ENCODE data around the gene SERTAD2.

Gene SERTAD2

DNA sequence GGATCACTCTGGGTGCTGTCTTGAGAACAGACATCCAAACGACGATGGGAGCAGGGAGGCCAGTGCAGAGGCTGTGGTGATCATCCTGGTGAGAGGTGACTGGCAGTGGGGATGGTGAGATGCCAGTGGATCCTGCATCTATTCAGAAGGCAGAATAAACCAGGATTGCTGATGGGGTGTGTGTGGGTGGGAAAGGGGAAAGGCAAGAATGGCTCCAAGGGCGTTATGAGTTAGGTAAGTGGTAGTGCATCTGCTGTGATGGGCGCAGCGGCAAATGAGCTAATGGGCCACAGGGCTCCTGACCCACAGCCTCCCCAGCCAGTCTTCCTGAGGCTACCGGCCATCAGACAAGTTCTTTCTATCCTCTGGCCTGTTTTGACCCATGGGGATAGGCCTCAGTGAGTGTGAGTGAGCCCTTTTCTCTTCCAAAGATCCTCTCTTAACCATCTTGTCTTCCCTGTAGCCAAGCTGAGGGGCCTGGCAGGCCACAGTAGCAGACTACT is 29.6 kb downstream of the SERTAD2 start:
- TF ChIP-seq, protein P1, sequence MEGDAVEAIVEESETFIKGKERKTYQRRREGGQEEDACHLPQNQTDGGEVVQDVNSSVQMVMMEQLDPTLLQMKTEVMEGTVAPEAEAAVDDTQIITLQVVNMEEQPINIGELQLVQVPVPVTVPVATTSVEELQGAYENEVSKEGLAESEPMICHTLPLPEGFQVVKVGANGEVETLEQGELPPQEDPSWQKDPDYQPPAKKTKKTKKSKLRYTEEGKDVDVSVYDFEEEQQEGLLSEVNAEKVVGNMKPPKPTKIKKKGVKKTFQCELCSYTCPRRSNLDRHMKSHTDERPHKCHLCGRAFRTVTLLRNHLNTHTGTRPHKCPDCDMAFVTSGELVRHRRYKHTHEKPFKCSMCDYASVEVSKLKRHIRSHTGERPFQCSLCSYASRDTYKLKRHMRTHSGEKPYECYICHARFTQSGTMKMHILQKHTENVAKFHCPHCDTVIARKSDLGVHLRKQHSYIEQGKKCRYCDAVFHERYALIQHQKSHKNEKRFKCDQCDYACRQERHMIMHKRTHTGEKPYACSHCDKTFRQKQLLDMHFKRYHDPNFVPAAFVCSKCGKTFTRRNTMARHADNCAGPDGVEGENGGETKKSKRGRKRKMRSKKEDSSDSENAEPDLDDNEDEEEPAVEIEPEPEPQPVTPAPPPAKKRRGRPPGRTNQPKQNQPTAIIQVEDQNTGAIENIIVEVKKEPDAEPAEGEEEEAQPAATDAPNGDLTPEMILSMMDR (conservative IDR thresholded peaks at IDR 0.05; ENCODE audit: low read depth, low read length): no peak
- DNase-seq (ENCODE audit: low read depth): no peak
- no peak overlapping the region for H3K4me3 ChIP-seq (ENCODE audit: low read length)

DNA sequence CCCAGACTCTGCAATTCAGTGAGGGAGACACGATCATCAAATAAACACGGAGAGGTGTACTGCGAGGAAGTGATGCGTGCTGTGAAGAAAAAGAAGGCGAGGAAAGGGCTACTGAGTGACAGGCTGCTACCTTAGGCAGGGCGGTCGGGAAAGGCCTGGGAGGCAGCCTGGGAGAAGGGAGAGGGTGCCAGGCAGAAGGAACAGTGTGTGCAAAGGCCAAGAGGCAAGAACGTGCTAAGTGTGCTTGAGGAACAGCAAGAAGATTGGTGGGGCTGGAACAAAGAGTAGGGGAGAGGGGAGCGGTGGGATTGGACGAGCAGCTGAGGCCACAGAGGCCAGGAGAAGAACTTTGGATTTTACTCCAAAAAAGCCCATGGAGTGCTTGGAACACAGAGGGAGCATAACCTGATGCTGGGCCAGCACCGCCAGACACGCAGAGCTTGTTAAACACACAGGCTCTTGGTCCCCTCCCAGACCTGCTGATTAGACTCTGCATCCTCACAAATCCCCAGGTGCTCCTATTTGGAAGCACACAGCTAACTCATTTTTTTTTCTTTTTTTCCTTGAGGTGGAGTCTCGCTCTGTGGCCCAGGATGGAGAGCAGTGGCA is 30.4 kb downstream of the SERTAD2 start:
- H3K4me3 ChIP-seq (ENCODE audit: low read length): no peak overlapping the region
- TF ChIP-seq, protein P1 (conservative IDR thresholded peaks at IDR 0.05; ENCODE audit: low read depth, low read length): no peak

GRCh38 chr2:64622443-64623241 is 31.1 kb downstream of the SERTAD2 start:
- H3K4me3 ChIP-seq (ENCODE audit: low read length): no peak overlapping the region
- no peak for DNase-seq (ENCODE audit: low read depth)
- TF ChIP-seq, protein P1 (conservative IDR thresholded peaks at IDR 0.05; ENCODE audit: low read depth, low read length): no peak

More for the DNA sequence above, 30.4 kb downstream of the SERTAD2 start:
- DNase-seq (ENCODE audit: low read depth): no peak

- no peak overlapping the region for H3K4me3 ChIP-seq (ENCODE audit: low read length)
- TF ChIP-seq, protein P1 (conservative IDR thresholded peaks at IDR 0.05; ENCODE audit: low read depth, low read length): no peak
- DNase-seq (ENCODE audit: low read depth): no peak
Measured at GRCh38 chr2:64620661-64621060, 33.1 kb downstream of the SERTAD2 start.

DNA sequence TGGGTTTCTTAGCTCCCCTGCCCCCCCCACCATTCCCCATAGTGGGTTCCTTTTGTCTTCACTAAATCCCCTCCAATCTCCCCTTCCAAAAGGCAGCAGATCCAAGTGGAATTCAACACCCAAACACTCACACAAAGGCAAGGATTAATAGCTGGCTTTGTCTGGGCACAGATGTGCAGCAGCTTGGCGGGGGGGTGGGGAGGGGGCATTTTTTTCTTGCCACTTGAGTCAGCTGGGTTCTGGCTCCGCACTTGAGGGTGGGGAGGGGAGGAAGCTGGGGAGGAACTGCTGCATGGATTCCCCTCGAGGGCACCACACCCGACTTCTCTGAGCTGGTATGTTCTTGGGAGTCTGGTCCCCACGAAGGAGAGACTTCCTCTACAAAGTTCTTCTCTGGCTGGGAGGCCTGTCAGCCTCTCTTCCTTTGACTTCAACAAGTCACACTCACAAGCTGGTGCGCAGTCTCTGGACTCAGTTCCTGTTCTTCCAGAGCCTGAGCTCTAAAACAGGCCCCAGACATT is 36.0 kb downstream of the SERTAD2 start:
- TF ChIP-seq, protein P1 (conservative IDR thresholded peaks at IDR 0.05; ENCODE audit: low read depth, low read length): no peak
- H3K4me3 ChIP-seq (ENCODE audit: low read length): no peak overlapping the region
- no peak for DNase-seq (ENCODE audit: low read depth)

DNA sequence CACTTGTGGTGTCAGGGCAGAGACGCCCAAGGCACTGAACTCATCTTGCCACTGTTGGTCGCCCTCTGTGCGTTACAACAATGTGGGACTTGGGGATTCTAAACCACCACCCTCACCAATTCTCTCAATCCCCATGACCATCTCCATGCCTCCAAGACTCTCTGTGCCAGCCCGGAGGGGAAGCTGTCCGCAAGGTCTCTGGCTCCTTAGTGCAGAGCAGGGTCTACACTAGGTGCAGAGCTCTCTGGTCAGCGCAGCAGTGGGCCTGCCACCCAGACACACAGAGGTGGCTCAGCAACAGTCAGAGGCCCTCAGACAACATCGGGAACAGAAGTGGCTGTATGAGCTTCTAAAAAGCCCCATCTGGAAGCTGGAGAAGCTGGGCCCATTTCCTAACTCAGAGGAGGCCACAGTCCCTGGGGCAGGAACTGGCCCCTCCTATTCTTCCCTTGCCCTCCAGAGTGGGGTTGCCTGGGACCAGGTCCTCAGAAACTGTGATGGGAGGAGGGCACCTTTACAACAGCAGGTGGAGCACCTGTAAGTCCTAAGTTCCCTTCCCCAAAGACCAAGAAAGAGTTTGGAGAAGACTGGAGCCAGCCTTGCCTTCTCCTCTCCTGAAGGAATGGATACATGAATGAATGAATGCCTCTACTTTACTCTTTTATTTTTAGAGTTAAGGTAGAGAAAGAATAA is 37.7 kb downstream of the SERTAD2 start:
- TF ChIP-seq, protein P1 (conservative IDR thresholded peaks at IDR 0.05; ENCODE audit: low read depth, low read length): no peak
- no peak for DNase-seq (ENCODE audit: low read depth)
- H3K4me3 ChIP-seq (ENCODE audit: low read length): no peak overlapping the region
